SK-N-MC (cell line): Measurements from ENCODE around the gene GRP.

Experiments
- EZH2 ChIP-seq: fragments of 200-600 bp; sonication (generic); IDR thresholded peaks from one replicate; pipeline ENCODE4 v1.6.1; 2017; ENCODE audit warnings: antibody characterized with exemption
- POLR2AphosphoS5 ChIP-seq: IDR thresholded peaks from 2 replicates; pipeline ENCODE4 v1.6.1; 2012; ENCODE audit warnings: mild to moderate bottlenecking, low read depth, low read length, borderline replicate concordance

GRCh38 chr18:59279722-59280121, 59.8 kb downstream of the GRP start:
- TF ChIP-seq POLR2AphosphoS5 (no peak), EZH2 (no peak)
